Aorta (tissue), 5 donors: Measurements from ENCODE around the gene SPDYE18. TPM values are rescaled to one million over a fixed set of nuclear protein-coding genes. Genes with fewer than 3 reads are reported as not detected.
"Not testable (repeated sequence)": the region's sequence is repeated elsewhere in the genome, so short reads cannot be mapped to it uniquely, and the experiment has no call there.

Experiments
- ATAC-seq: fragments of 200-7000 bp; cut with Tn5 transposase; one replicate; pipeline ENCODE4 v1.9.1; 2022; ENCODE audit warnings: moderate library complexity; ENCODE audit not compliant: low FRiP score
- DNase-seq, 2 donors: peaks; one replicate each; pipeline ENCODE4 v3.0.0-alpha.2; 2020
- H3K27ac ChIP-seq, 2 donors: one replicate each; pipeline ENCODE4 v1.5.1; 2013; ENCODE audit warnings: low read length in 2 of 2, mild to moderate bottlenecking in 2 of 2, moderate library complexity in 2 of 2, control low read depth in 1 of 2, inconsistent platforms in 1 of 2, low read depth in 1 of 2
- H3K27me3 ChIP-seq, 2 donors: one replicate each; pipeline ENCODE4 v1.6.1; 2013; ENCODE audit warnings: control low read depth in 1 of 2, low read length in 1 of 2, mild to moderate bottlenecking in 1 of 2, moderate library complexity in 1 of 2; ENCODE audit not compliant: insufficient read depth in 2 of 2, control insufficient read depth in 1 of 2
- H3K36me3 ChIP-seq, 2 donors: one replicate each; pipeline ENCODE4 v1.6.1; 2013; ENCODE audit warnings: control low read depth in 1 of 2, low read length in 1 of 2, mild to moderate bottlenecking in 1 of 2; ENCODE audit not compliant: insufficient read depth in 2 of 2, control insufficient read depth in 1 of 2
- H3K4me1 ChIP-seq, 2 donors: one replicate each; pipeline ENCODE4 v1.6.1; 2013; ENCODE audit warnings: low read length in 2 of 2, control low read depth in 1 of 2, mild to moderate bottlenecking in 1 of 2, moderate library complexity in 1 of 2; ENCODE audit not compliant: insufficient read depth in 2 of 2, control insufficient read depth in 1 of 2
- H3K4me3 ChIP-seq, 2 donors: one replicate each; pipeline ENCODE4 v1.5.1; 2013; ENCODE audit warnings: low read length in 2 of 2, control low read depth in 1 of 2, mild to moderate bottlenecking in 1 of 2
- H3K9me3 ChIP-seq: one replicate; pipeline ENCODE4 v1.6.1; 2013; ENCODE audit warnings: mild to moderate bottlenecking, low read length; ENCODE audit not compliant: control insufficient read depth
- WGBS, 2 donors: extraction: QIAGEN DNeasy Blood & Tissue Kit; methylation state at CpG; one replicate each; pipeline ENCODE4 v1.1.7; 2013; 5-methylcytosine and 5-hydroxymethylcytosine counted together
- intact Hi-C, 2 donors: fragments of 100-400 bp; cut with DNase I; formaldehyde crosslinking; loops; one replicate each; pipeline versions ENCODE4 v1.14.2 to v1.15.0; 2022
- long read RNA-seq, 2 donors: library from polyadenylated mRNA; unstranded; transcript quantifications; one replicate each; pipeline ENCODE4 v2.0.0, GENCODE V29; 2020 to 2021
- polyA plus RNA-seq, 2 donors: library from polyadenylated mRNA; stranded (reverse); fragments of 200-250 nt; gene quantifications; one replicate each; pipeline ENCODE4 v1.2.3, GENCODE V29; 2013
- total RNA-seq, 2 donors: library from RNA; stranded (reverse); fragmentation: NEBNext Ultra II Directional; extraction: Animal tissue kit (Norgen Biotek cat#: 25700); gene quantifications; one replicate each; pipeline ENCODE4 v1.2.1, GENCODE V29; 2021
- donor health status: healthy with polysubstance abuse.
- donor health status: Bipolar disorder and iron deficiency.
- donor health status: DM: no; HTN: no; CAD: no.
- donor health status: DM: no; HTN: no; CAD: no.
- donor health status: DM: yes; HTN: yes; CAD: no.

SPDYE18 gene, protein sequence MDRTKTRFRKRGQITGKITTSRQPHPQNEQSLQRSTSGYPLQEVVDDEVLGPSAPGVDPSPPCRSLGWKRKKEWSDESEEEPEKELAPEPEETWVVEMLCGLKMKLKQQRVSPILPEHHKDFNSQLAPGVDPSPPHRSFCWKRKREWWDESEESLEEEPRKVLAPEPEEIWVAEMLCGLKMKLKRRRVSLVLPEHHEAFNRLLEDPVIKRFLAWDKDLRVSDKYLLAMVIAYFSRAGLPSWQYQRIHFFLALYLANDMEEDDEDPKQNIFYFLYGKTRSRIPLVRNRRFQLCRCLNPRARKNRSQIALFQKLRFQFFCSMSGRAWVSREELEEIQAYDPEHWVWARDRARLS
- total RNA-seq (1 to 10 TPM; 1.2 to 1.3 TPM), polyA plus RNA-seq (under 1 TPM in 1 of 2 donors, not detected in 1; 0.23 TPM)
- long read RNA-seq, donor 1, partial matches to known transcripts, result 0 of 28 reads
- long read RNA-seq, donor 1, other reads (novel, unspliced or antisense), result 28 of 28 reads
- long read RNA-seq, donor 2, partial matches to known transcripts, result 0 of 30 reads
- long read RNA-seq, donor 2, other reads (novel, unspliced or antisense), result 30 of 30 reads

GRCh38 chr7:77062557-77062956 is at the start of gene SPDYE18:
Gene SPDYE18, minus strand, starts transcription at chr7:77062558. Its CDS starts 2,046 bp downstream, at chr7:77060512.
- H3K4me1 ChIP-seq, intact Hi-C loops, DNase-seq, H3K27ac ChIP-seq, H3K9me3 ChIP-seq, H3K36me3 ChIP-seq, H3K4me3 ChIP-seq, H3K27me3 ChIP-seq: not testable (repeated sequence)
- 92 to 97% methylated on average over 4 of the region's 4 CpGs for WGBS, 2 donors
- ATAC-seq, result peak; percentile 44

GRCh38 chr7:77108362-77108761 is 46.0 kb upstream of the SPDYE18 start:
- H3K4me3 ChIP-seq, H3K27me3 ChIP-seq, DNase-seq, H3K4me1 ChIP-seq, H3K9me3 ChIP-seq, H3K27ac ChIP-seq, intact Hi-C loops, ATAC-seq, H3K36me3 ChIP-seq: not testable (repeated sequence)
- 32 to 55% methylated on average over 1 of the region's 1 CpG for WGBS, 2 donors

GRCh38 chr7:77107659-77108058 is 45.3 kb upstream of the SPDYE18 start:
- 1 to 13% methylated on average over 3 of the region's 3 CpGs for WGBS, 2 donors
- H3K4me1 ChIP-seq, H3K27ac ChIP-seq, H3K9me3 ChIP-seq, H3K4me3 ChIP-seq, DNase-seq, H3K36me3 ChIP-seq, ATAC-seq, H3K27me3 ChIP-seq, intact Hi-C loops: not testable (repeated sequence)

- H3K27ac ChIP-seq, H3K36me3 ChIP-seq, ATAC-seq, H3K4me1 ChIP-seq, intact Hi-C loops, H3K4me3 ChIP-seq, DNase-seq, H3K27me3 ChIP-seq, H3K9me3 ChIP-seq: not testable (repeated sequence)
- 95 to 97% methylated on average over 3 of the region's 3 CpGs for WGBS, 2 donors
These were observed 43.5 kb upstream of the SPDYE18 start for GRCh38 chr7:77105904-77106303.

- H3K4me1 ChIP-seq, H3K36me3 ChIP-seq, H3K4me3 ChIP-seq, ATAC-seq, DNase-seq, H3K27ac ChIP-seq, H3K27me3 ChIP-seq, intact Hi-C loops, H3K9me3 ChIP-seq: not testable (repeated sequence)
These were observed 40.3 kb upstream of the SPDYE18 start for GRCh38 chr7:77102671-77103070.

GRCh38 chr7:77101187-77101586 is 38.8 kb upstream of the SPDYE18 start:
- intact Hi-C loops, H3K4me3 ChIP-seq, H3K9me3 ChIP-seq, H3K4me1 ChIP-seq, H3K36me3 ChIP-seq, DNase-seq, ATAC-seq, H3K27ac ChIP-seq, H3K27me3 ChIP-seq: not testable (repeated sequence)
- 78 to 89% methylated on average over 1 of the region's 1 CpG for WGBS, 2 donors

DNA sequence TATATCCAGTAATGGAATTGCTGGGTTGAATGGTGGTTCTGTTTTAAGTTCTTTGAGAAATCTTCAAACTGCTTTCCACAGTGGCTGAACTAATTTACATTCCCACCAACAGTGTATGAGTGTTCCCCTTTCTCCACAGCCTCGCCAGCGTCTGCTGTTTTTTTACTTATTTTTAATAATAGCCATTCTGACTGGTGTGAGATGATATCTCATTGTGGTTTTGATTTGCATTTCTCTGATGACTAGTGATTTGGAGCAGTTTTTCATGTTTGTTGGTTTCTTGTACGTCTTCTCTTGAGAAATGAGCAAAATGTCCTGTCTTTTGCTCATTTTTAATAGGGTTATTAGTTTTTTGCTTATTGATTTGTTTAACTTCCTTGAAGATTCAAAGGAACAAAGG is 38.1 kb upstream of the SPDYE18 start:
- DNase-seq, H3K9me3 ChIP-seq, ATAC-seq, H3K4me3 ChIP-seq, H3K27ac ChIP-seq, intact Hi-C loops, H3K36me3 ChIP-seq, H3K4me1 ChIP-seq, H3K27me3 ChIP-seq: not testable (repeated sequence)
- 100% methylated on average over 3 of the region's 3 CpGs for WGBS, 2 donors

DNA sequence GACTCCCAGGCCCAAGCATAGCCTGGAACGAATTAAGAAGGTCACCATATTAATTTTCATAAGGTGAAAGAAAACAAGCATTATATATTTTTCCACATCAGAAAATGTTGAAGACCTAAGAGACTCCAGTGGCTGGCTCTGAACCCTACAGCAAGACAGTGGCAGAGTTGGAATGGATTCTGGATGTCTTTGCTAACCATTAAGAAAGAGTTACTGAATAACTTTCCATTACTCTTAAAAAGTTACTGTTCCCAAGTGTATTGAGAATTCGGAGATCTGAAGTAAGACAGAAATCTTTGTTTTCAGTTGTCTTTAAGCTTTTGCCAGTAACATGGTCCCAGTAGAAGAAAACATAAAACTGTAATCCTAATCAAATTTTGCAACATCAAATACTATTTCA is 29.9 kb upstream of the SPDYE18 start:
- H3K4me1 ChIP-seq, H3K4me3 ChIP-seq, H3K9me3 ChIP-seq, ATAC-seq, intact Hi-C loops, H3K27me3 ChIP-seq, DNase-seq, H3K36me3 ChIP-seq, H3K27ac ChIP-seq: not testable (repeated sequence)
- 32 to 68% methylated on average over 2 of the region's 2 CpGs for whole genome bisulfite sequencing, 2 donors

GRCh38 chr7:77082192-77082591 is 19.8 kb upstream of the SPDYE18 start:
- not testable (repeated sequence) for H3K27me3 ChIP-seq

More at GRCh38 chr7:77082192-77082591, 19.8 kb upstream of the SPDYE18 start:
- 99 to 100% methylated on average over 1 of the region's 1 CpG for WGBS, 2 donors
- ATAC-seq, H3K36me3 ChIP-seq, H3K9me3 ChIP-seq, DNase-seq, H3K4me1 ChIP-seq, intact Hi-C loops, H3K4me3 ChIP-seq, H3K27ac ChIP-seq: not testable (repeated sequence)
